GM20000 (cell line): Measurements from ENCODE around the gene LEFTY1.

Experiments used
- DNase-seq: peaks from one replicate; pipeline ENCODE4 v3.0.0; 2012; ENCODE audit warnings: low spot score
- TF ChIP-seq, protein P1 (sequence below): IDR thresholded peaks from 2 replicates; pipeline ENCODE4 v1.5.1; 2012; ENCODE audit warnings: mild to moderate bottlenecking, control low read depth; ENCODE audit errors: extremely low read depth, missing control alignments

LEFTY1 gene

DNA sequence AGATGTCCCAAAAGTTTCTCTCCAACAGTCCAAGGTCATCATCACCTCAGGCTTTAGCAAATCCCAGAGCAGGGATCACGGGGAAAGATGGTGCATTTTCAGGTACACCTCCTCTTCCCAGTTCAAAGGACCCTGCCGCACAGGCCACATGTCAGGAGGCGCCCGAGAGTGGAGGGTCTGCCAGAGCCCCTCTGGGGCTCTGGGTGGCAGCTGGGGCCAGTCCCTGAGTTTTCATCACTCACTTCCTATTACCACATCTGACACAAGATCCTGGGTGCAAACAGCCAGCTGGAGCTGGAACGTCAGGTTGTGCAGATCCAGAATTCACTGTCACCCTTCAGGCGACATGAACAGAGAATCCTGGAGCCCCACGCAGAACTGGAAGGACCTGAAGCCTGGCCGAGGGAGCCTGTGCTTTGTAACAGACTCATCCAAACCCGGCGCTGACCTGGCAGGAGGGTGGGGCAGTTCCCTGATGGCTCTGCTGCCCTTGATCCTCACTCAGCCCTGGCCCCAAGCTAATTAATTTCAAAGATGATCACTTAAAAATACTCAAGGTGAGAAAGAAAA, 15.6 kb downstream of the LEFTY1 start:
- TF ChIP-seq, protein P1, sequence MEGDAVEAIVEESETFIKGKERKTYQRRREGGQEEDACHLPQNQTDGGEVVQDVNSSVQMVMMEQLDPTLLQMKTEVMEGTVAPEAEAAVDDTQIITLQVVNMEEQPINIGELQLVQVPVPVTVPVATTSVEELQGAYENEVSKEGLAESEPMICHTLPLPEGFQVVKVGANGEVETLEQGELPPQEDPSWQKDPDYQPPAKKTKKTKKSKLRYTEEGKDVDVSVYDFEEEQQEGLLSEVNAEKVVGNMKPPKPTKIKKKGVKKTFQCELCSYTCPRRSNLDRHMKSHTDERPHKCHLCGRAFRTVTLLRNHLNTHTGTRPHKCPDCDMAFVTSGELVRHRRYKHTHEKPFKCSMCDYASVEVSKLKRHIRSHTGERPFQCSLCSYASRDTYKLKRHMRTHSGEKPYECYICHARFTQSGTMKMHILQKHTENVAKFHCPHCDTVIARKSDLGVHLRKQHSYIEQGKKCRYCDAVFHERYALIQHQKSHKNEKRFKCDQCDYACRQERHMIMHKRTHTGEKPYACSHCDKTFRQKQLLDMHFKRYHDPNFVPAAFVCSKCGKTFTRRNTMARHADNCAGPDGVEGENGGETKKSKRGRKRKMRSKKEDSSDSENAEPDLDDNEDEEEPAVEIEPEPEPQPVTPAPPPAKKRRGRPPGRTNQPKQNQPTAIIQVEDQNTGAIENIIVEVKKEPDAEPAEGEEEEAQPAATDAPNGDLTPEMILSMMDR: no peak

DNA sequence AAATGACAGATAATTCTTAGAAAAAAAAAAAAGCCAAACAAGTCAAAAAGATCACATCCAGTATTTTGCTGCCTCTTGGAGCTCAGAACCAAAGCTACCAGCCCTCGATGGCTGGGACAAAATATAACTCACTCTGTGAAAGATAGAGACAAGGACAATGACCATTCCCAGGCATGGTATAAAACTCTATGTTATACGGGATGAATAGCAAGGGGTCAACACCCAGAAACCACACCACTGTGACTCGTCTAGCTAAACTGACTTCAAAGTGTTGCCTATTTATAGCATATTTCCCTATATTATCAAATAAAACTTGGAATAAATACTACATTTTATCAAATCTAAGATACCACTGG, 16.9 kb downstream of the LEFTY1 start:
- DNase-seq: no peak
- TF ChIP-seq, protein P1: no peak

More for the DNA sequence above, 15.6 kb downstream of the LEFTY1 start:
- no peak for DNase-seq

GRCh38 chr1:225871359-225872074, 17.4 kb downstream of the LEFTY1 start:
- TF ChIP-seq, protein P1: no peak
- no peak for DNase-seq

DNA sequence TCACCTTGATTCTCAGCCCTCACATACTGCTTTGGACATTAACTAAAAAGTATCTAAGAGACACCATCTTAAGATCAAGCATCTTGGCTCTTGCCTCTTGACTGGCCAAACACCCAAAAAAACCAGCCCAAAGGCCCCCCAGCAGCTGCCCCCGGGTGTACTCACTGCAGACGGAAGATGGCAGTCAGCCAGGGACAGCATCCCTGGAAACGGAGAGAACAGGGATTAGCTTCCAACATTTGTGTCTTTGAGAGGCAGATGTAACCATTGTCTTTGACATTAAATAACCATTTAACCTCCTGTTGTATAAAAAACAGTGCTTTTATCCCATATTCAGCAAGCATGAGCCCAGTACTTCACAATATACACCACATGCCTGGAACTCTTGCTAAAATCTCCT, 18.0 kb downstream of the LEFTY1 start:
- TF ChIP-seq, protein P1: no peak
- DNase-seq: no peak

DNA sequence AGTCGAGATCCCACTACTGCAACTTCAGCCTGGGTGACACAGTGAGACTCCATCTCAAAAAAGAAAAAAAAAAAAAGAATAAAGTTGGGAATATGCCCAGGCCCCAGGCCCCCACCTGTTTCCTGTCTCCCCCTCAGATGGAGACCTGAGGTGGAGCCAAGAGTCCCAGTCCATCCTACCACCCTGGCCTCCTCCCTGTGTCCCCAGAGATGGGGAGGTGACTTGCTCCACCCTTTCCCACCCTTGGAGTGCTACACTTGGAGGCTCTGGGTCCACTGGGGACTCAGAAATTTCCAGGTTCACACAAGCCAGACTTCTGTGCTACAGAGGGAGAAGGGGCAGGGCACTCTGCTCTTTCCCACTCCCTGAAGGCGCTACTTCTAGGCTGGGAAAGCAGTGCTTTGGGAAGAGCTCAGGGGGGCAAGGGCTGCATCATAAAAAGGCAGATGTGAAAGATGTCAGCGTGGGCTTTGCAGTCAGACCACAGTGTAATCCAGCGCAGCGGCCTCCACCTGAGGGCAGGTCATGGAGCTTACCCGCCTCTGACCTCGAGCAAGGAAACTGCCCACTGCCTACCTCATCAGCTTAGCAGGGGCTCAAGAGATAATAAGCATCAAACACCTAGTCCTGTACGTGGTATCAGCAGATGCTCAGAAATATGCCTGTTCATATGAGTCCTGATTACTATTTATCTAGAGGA, 20.2 kb downstream of the LEFTY1 start:
- no peak for DNase-seq
- TF ChIP-seq, protein P1: no peak

DNA sequence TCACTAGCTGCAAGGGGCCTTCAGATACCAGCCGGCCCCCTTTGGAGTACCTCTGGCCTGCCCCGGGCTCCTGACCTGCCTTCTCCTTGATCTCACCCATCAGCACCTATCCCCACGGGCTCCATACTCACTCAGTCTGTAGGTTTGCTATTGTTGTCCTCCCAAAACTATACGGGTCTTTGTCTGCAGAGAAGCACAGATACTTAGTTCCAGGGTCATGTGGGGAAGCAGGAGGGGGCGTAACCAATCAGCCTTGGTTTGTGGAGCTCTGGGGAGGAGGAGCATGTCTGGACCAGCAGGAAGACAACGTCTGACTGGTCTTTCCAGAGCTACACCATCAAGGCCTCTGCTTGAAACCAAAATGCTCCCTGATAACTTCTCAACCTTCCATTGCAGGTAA, 22.0 kb downstream of the LEFTY1 start:
- TF ChIP-seq, protein P1: no peak
- DNase-seq: no peak
